ENCODE measurements around the gene CDH13. TPM values are rescaled to one million over a fixed set of nuclear protein-coding genes. Genes with fewer than 3 reads are reported as not detected.

Gene CDH13
- total and polyA plus RNA-seq, 2 experiments from 2014 or later, result 1.6 to 4.4 TPM

- no peak overlapping the region for H3K4me3 ChIP-seq
- no peak overlapping the region for H3K27ac ChIP-seq (ENCODE audit: low read depth)
- H3K36me3 ChIP-seq (ENCODE audit: insufficient read depth), result no peaks in the 10 kb centered on the region
- H3K4me1 ChIP-seq (ENCODE audit: insufficient read depth), result no peaks in the 10 kb centered on the region
- Mint-ChIP-seq H3K4me1 (peaks cover 2% of the 10 kb centered on the region; the same call in 1 of the 3 replicates), H3K9me3 (no peaks in the 10 kb centered on the region), H3K27ac (no peak overlapping the region), H3K4me3 (no peak overlapping the region), H3K27me3 (ENCODE audit: insufficient read depth, low read depth, poor library complexity) (no peaks in the 10 kb centered on the region), H3K36me3 (ENCODE audit: low read depth) (no peaks in the 10 kb centered on the region)
- no peaks in the 10 kb centered on the region for H3K27me3 ChIP-seq (ENCODE audit: insufficient read depth)
- DNase-seq (ENCODE audit: low spot score), result no peak
- no peaks in the 10 kb centered on the region for H3F3A ChIP-seq (replicated peaks; ENCODE audit: low read depth)
- no peak overlapping the region for H2AFZ ChIP-seq
- ATAC-seq, result no peak
- TF ChIP-seq ETS1 (IDR thresholded peaks at IDR 0.05), result no peak
- no peak for TF ChIP-seq CREB1 (CRISPR knock-in tag; IDR thresholded peaks at IDR 0.05; ENCODE audit: low read depth)
- TF ChIP-seq REST (IDR thresholded peaks at IDR 0.05; ENCODE audit: unreplicated experiment), result no peak
- no peak for TF ChIP-seq ZNF462 (CRISPR knock-in tag; IDR thresholded peaks at IDR 0.05)
- no peak for TF ChIP-seq POLR2AphosphoS5 (IDR thresholded peaks at IDR 0.05; ENCODE audit: low read depth)
- no peak for TF ChIP-seq EZH2phosphoT487 (IDR thresholded peaks at IDR 0.05; ENCODE audit: unreplicated experiment)
- no peak for TF ChIP-seq EZH2 (IDR thresholded peaks at IDR 0.05; ENCODE audit: low read depth, unreplicated experiment)
- no peak for TF ChIP-seq NANOG (IDR thresholded peaks at IDR 0.05; ENCODE audit: borderline replicate concordance)
- TF ChIP-seq ZNF114 (CRISPR knock-in tag; IDR thresholded peaks at IDR 0.05), result no peak
- TF ChIP-seq CTCF (conservative IDR thresholded peaks at IDR 0.05; ENCODE audit: low read depth in 2 of 2), result no peak
- no peak for TF ChIP-seq ZNF331 (CRISPR knock-in tag; IDR thresholded peaks at IDR 0.05; ENCODE audit: low read depth)
- no peaks in the 10 kb centered on the region for H4K20me1 ChIP-seq (replicated peaks; ENCODE audit: insufficient read depth)
- peaks cover 8% of the 10 kb centered on the region; the same call in 1 of the 2 replicates for H3K9me2 ChIP-seq (ENCODE audit: insufficient read depth)
- no peak overlapping the region for H3K4me2 ChIP-seq
- H3K79me2 ChIP-seq (replicated peaks; ENCODE audit: insufficient read depth), result no peaks in the 10 kb centered on the region
Measured at GRCh38 chr16:83083361-83083760, 456.6 kb downstream of the CDH13 start.

All from GM23338 (cell line).